ENCODE measurements around the gene DUSP9.
"Not testable (repeated sequence)": the region's sequence is repeated elsewhere in the genome, so short reads cannot be mapped to it uniquely, and the experiment has no call there.

DNA sequence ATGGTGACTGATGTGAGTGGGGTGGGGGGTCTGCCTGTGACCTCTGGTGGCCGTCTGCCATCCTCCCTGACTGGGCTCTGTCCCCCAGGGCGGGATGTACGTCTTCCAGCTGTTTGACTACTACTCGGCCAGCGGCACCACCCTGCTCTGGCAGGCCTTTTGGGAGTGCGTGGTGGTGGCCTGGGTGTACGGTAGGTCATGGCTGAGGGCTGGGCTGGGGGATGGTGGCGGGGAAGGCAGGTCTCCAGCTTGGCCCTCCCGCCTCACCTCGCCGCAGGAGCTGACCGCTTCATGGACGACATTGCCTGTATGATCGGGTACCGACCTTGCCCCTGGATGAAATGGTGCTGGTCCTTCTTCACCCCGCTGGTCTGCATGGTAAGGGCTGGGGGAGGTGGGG, 47.3 kb downstream of the DUSP9 start:
- not testable (repeated sequence) for TF ChIP-seq POLR2A (IDR thresholded peaks at IDR 0.05)
- TF ChIP-seq, protein P1, sequence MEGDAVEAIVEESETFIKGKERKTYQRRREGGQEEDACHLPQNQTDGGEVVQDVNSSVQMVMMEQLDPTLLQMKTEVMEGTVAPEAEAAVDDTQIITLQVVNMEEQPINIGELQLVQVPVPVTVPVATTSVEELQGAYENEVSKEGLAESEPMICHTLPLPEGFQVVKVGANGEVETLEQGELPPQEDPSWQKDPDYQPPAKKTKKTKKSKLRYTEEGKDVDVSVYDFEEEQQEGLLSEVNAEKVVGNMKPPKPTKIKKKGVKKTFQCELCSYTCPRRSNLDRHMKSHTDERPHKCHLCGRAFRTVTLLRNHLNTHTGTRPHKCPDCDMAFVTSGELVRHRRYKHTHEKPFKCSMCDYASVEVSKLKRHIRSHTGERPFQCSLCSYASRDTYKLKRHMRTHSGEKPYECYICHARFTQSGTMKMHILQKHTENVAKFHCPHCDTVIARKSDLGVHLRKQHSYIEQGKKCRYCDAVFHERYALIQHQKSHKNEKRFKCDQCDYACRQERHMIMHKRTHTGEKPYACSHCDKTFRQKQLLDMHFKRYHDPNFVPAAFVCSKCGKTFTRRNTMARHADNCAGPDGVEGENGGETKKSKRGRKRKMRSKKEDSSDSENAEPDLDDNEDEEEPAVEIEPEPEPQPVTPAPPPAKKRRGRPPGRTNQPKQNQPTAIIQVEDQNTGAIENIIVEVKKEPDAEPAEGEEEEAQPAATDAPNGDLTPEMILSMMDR (IDR thresholded peaks at IDR 0.05), result not testable (repeated sequence)
